Fibroblast of lung (primary cell): Measurements from ENCODE around the gene LRRIQ1. TPM values are rescaled to one million over a fixed set of nuclear protein-coding genes. Genes with fewer than 3 reads are reported as not detected.

Experiments
- DNase-seq, 2 donors: peaks; one replicate each; pipeline versions ENCODE4 v3.0.0 to v3.0.0-alpha.2; 2010; ENCODE audit warnings: low read depth in 2 of 2
- H2AFZ ChIP-seq: 2 replicates; pipeline ENCODE4 v1.5.1; 2012; ENCODE audit warnings: low read length, control low read depth, inconsistent platforms
- H3K27ac ChIP-seq: 2 replicates; pipeline ENCODE4 v1.5.1; 2011; ENCODE audit warnings: low read length, control low read depth; ENCODE audit not compliant: insufficient read depth
- H3K27me3 ChIP-seq: 2 replicates; pipeline ENCODE4 v1.5.1; 2011; ENCODE audit warnings: mild to moderate bottlenecking, low read length; ENCODE audit not compliant: control insufficient read depth, insufficient read depth
- H3K36me3 ChIP-seq: 2 replicates; pipeline ENCODE4 v1.5.1; 2011; ENCODE audit warnings: low read length; ENCODE audit not compliant: control insufficient read depth, insufficient read depth
- H3K4me1 ChIP-seq: 2 replicates; pipeline ENCODE4 v1.5.1; 2011; ENCODE audit warnings: low read length; ENCODE audit not compliant: control insufficient read depth, insufficient read depth; ENCODE audit errors: extremely low read depth
- H3K4me2 ChIP-seq: 2 replicates; pipeline ENCODE4 v1.5.1; 2011; ENCODE audit warnings: low read length, control low read depth; ENCODE audit not compliant: insufficient read depth; ENCODE audit errors: extremely low read depth
- H3K4me3 ChIP-seq, 4 experiments: fragments of 200-600 bp in 1 of 4; sonication (generic) in 1 of 4; replicated peaks in 1 of 4; 2 replicates each; pipeline ENCODE4 v1.5.1; 2011 to 2016; ENCODE audit warnings: low read length in 4 of 4, low read depth in 3 of 4, mild to moderate bottlenecking in 3 of 4, control low read depth in 2 of 4, inconsistent platforms in 1 of 4, mixed read lengths in 1 of 4; ENCODE audit not compliant: insufficient read depth in 1 of 4; ENCODE audit errors: control extremely low read depth in 1 of 4
- H3K79me2 ChIP-seq: 2 replicates; pipeline ENCODE4 v1.5.1; 2012; ENCODE audit warnings: mild to moderate bottlenecking, low read length, inconsistent platforms; ENCODE audit not compliant: control insufficient read depth, insufficient read depth
- H3K9ac ChIP-seq: 2 replicates; pipeline ENCODE4 v1.5.1; 2011; ENCODE audit warnings: mild to moderate bottlenecking, low read length, control low read depth; ENCODE audit not compliant: insufficient read depth
- H3K9me3 ChIP-seq: 2 replicates; pipeline ENCODE4 v1.5.1; 2012; ENCODE audit warnings: low read depth, low read length; ENCODE audit not compliant: control insufficient read depth, insufficient read depth
- H4K20me1 ChIP-seq: 2 replicates; pipeline ENCODE4 v1.5.1; 2011; ENCODE audit warnings: low read length; ENCODE audit not compliant: control insufficient read depth, insufficient read depth; ENCODE audit errors: extremely low read depth
- EZH2 ChIP-seq: IDR thresholded peaks from 2 replicates; pipeline ENCODE4 v1.5.1; 2012; ENCODE audit warnings: low read length, control low read depth, mild to moderate bottlenecking; ENCODE audit errors: missing control alignments
- polyA plus RNA-seq, 2 donors: library from polyadenylated mRNA; depleted of rRNA in 1 of 2; stranded (reverse) in 1 of 2; unstranded in 1 of 2; fragments of >200 nt; gene quantifications; 2 replicates each; pipeline ENCODE4 v1.2.1, GENCODE V29; 2011 to 2012; ENCODE audit warnings: missing spikeins in 1 of 2
- total RNA-seq: library from RNA; depleted of rRNA; stranded (reverse); fragments of >200 nt; gene quantifications from 2 replicates; pipeline ENCODE4 v1.2.1, GENCODE V29; 2014
- TF ChIP-seq, protein P1 (sequence below), 2 donors: IDR thresholded peaks in 1 of 2; conservative IDR thresholded peaks in 1 of 2; 1 replicate in 1 of 2; 2 replicates in 1 of 2; pipeline ENCODE4 v1.5.1; 2011 to 2012; ENCODE audit warnings: low read length in 2 of 2, control low read depth in 1 of 2, inconsistent platforms in 1 of 2, low read depth in 1 of 2, mild to moderate bottlenecking in 1 of 2

The LRRIQ1 gene
- total and polyA plus RNA-seq, 2 donors (not counting 1 experiment from before 2014, with no cell fraction given) = under 0.01 to 0.33 TPM

DNA sequence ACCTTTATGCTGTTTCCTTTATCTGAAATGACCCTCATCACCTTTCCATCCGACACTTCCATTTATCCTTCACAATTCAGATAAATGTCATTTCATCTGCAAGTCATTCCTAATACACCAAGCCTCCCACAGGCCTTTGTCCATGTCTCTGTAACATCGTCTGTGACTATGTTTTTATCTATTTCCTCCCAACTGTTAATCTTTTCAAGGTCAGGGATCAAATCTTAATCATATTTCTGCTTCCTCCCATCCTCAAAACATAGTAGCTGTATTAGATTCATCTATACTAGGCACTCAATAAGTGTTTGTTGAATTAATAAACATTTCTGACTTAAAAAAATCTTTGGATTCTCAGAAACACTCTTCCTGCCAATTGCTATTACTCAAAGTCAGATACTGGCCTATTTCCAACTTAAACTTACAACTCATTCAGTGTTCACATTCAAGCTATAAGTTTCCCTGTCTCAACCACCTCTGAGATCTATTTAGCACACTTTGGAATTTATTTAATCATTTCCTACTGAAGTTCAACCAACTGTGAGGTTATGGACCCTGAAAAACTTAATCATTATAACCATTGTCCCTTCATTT lies 143.6 kb downstream of the LRRIQ1 start:
- Histone ChIP-seq H3K27ac (no peak overlapping the region), H4K20me1 (no peaks in the 10 kb centered on the region), H3K36me3 (no peaks in the 10 kb centered on the region), H3K27me3 (no peaks in the 10 kb centered on the region), H3K79me2 (no peaks in the 10 kb centered on the region), H2AFZ (no peak overlapping the region), H3K9me3 (no peaks in the 10 kb centered on the region), H3K9ac (no peak overlapping the region), H3K4me1 (no peaks in the 10 kb centered on the region), H3K4me2 (no peak overlapping the region), H3K4me3 (no peak overlapping the region)
- TF ChIP-seq, protein P1, sequence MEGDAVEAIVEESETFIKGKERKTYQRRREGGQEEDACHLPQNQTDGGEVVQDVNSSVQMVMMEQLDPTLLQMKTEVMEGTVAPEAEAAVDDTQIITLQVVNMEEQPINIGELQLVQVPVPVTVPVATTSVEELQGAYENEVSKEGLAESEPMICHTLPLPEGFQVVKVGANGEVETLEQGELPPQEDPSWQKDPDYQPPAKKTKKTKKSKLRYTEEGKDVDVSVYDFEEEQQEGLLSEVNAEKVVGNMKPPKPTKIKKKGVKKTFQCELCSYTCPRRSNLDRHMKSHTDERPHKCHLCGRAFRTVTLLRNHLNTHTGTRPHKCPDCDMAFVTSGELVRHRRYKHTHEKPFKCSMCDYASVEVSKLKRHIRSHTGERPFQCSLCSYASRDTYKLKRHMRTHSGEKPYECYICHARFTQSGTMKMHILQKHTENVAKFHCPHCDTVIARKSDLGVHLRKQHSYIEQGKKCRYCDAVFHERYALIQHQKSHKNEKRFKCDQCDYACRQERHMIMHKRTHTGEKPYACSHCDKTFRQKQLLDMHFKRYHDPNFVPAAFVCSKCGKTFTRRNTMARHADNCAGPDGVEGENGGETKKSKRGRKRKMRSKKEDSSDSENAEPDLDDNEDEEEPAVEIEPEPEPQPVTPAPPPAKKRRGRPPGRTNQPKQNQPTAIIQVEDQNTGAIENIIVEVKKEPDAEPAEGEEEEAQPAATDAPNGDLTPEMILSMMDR (conservative IDR thresholded peaks at IDR 0.05 in 1 of 2, IDR thresholded peaks at IDR 0.05 in 1 of 2; ENCODE audit: low read depth in 1 of 2, low read length in 2 of 2) = no peak
- no peak for TF ChIP-seq EZH2
- DNase-seq = peak; percentile 46 to 62

DNA sequence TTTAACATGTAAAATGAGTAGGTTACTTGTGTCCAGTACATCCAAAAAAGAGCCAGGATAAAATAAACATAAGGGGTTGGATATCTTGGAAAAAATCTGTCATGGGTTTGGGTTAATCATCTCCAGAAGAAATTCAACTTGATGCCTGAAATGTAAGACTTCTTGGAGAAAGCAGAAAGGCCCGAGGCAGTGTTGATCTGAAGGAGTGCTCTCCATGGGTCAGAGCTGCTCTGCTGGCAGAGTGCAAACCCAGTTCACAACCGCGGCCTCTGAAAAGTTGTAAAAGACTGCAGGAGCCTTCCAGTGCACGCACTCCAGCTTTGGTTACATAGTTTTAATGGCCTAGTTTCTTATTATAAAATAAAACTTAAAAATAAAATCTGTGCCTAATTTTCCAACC lies 146.5 kb downstream of the LRRIQ1 start:
- TF ChIP-seq, protein P1 (conservative IDR thresholded peaks at IDR 0.05 in 1 of 2, IDR thresholded peaks at IDR 0.05 in 1 of 2; ENCODE audit: low read depth in 1 of 2, low read length in 2 of 2) = no peak
- TF ChIP-seq EZH2 = no peak
- no peaks in the 10 kb centered on the region for H3K9me3 ChIP-seq
- H3K4me1 ChIP-seq = no peaks in the 10 kb centered on the region
- H3K79me2 ChIP-seq = no peaks in the 10 kb centered on the region
- H3K4me3 ChIP-seq = no peak overlapping the region
- H4K20me1 ChIP-seq = no peaks in the 10 kb centered on the region
- no peak overlapping the region for H3K4me2 ChIP-seq
- no peaks in the 10 kb centered on the region for H3K27me3 ChIP-seq
- no peaks in the 10 kb centered on the region for H3K36me3 ChIP-seq
- no peak overlapping the region for H3K27ac ChIP-seq
- H2AFZ ChIP-seq = no peak overlapping the region
- no peak for DNase-seq
- H3K9ac ChIP-seq = no peak overlapping the region

DNA sequence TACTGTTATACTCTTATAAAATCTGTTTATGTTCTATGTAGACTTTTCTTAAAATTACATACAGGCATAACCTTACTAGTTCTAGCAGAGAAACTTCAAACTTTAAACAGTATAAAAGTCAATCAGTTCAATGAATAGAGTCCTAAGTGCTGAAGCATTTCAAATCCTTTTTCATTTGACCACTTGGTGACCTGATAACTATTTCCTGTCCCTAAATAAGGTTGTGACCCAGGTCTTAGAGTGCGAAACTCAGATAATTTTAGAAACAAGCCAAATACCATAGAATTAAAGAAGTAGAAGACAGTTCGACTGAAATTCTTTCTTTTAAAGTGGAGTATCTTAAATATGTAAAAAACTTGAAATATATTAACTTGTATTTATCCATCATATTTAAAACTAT lies 147.7 kb downstream of the LRRIQ1 start:
- Histone ChIP-seq H3K4me3 (no peak overlapping the region), H3K27ac (no peak overlapping the region), H3K4me2 (no peak overlapping the region), H3K79me2 (no peaks in the 10 kb centered on the region), H2AFZ (no peak overlapping the region), H4K20me1 (no peaks in the 10 kb centered on the region), H3K9ac (no peak overlapping the region), H3K36me3 (no peaks in the 10 kb centered on the region), H3K27me3 (no peaks in the 10 kb centered on the region), H3K9me3 (no peaks in the 10 kb centered on the region), H3K4me1 (no peaks in the 10 kb centered on the region)
- DNase-seq = no peak
- TF ChIP-seq EZH2 = no peak
- TF ChIP-seq, protein P1 (conservative IDR thresholded peaks at IDR 0.05 in 1 of 2, IDR thresholded peaks at IDR 0.05 in 1 of 2; ENCODE audit: low read depth in 1 of 2, low read length in 2 of 2) = no peak
